HEK293 (cell line): Measurements from ENCODE around the gene UPK1A.

ENCODE experiments used
- CTCF ChIA-PET: fragments of 350-600 bp; formaldehyde crosslinking; extraction: SDS; loops from one replicate; lab custom pipeline; 2021; ENCODE audit warnings: antibody characterized with exemption; lab: Yijun Ruan, JAX
- POLR2A ChIA-PET: fragments of 300-600 bp; formaldehyde crosslinking; extraction: SDS; loops from one replicate; lab custom pipeline; 2020; ENCODE audit warnings: antibody characterized with exemption, inconsistent platforms; lab: Yijun Ruan, JAX
- H3K27ac ChIP-seq: fragments of 200-500 bp; sonication (Bioruptor generic); 2 replicates; pipeline ENCODE4 v1.5.1; 2014; ENCODE audit warnings: low read depth, low read length, control low read depth, inconsistent platforms; ENCODE audit errors: extremely low read depth
- H3K36me3 ChIP-seq, 2 experiments: fragments of 200-500 bp in 1 of 2; sonication (Bioruptor generic) in 1 of 2; 1 replicate in 1 of 2; 2 replicates in 1 of 2; pipeline ENCODE4 v1.5.1; 2014 to 2017; ENCODE audit warnings: inconsistent platforms in 2 of 2, low read length in 2 of 2; ENCODE audit not compliant: control insufficient read depth in 2 of 2, insufficient read depth in 1 of 2
- H3K4me1 ChIP-seq: fragments of 200-500 bp; sonication (Bioruptor generic); 2 replicates; pipeline ENCODE4 v1.5.1; 2014; ENCODE audit warnings: mild to moderate bottlenecking, low read length, inconsistent platforms; ENCODE audit not compliant: control insufficient read depth, insufficient read depth
- H3K4me3 ChIP-seq: 2 replicates; pipeline ENCODE4 v1.5.1; 2011; ENCODE audit warnings: low read depth, mild to moderate bottlenecking, control low read depth, low read length, moderate library complexity
- H3K9me3 ChIP-seq: fragments of 200-500 bp; sonication (Bioruptor generic); 2 replicates; pipeline ENCODE4 v1.5.1; 2014; ENCODE audit warnings: low read depth, low read length, inconsistent platforms; ENCODE audit not compliant: control insufficient read depth, insufficient read depth
- FEZF1 ChIP-seq: fragments of 450-650 bp; formaldehyde crosslinking; IDR thresholded peaks from 2 replicates; pipeline ENCODE4 v1.5.1; 2016; ENCODE audit warnings: missing biosample characterization, missing genetic modification characterization
- KLF7 ChIP-seq: fragments of 450-650 bp; formaldehyde crosslinking; IDR thresholded peaks from 2 replicates; pipeline ENCODE4 v1.5.1; 2016; ENCODE audit warnings: missing biosample characterization, missing genetic modification characterization, borderline replicate concordance
- ZNF426 ChIP-seq: fragments of 450-650 bp; formaldehyde crosslinking; IDR thresholded peaks from 2 replicates; pipeline ENCODE4 v1.5.1; 2017; ENCODE audit warnings: missing biosample characterization, missing genetic modification characterization, mild to moderate bottlenecking, inconsistent platforms, moderate library complexity
- ZNF530 ChIP-seq: fragments of 450-650 bp; formaldehyde crosslinking; IDR thresholded peaks from 2 replicates; pipeline ENCODE4 v1.5.1; 2016; ENCODE audit warnings: low read depth, missing biosample characterization, missing genetic modification characterization
- ZNF623 ChIP-seq: fragments of 450-650 bp; formaldehyde crosslinking; IDR thresholded peaks from 2 replicates; pipeline ENCODE4 v1.5.1; 2016; ENCODE audit warnings: missing biosample characterization, missing genetic modification characterization
- ZNF701 ChIP-seq: fragments of 450-650 bp; formaldehyde crosslinking; IDR thresholded peaks from 2 replicates; pipeline ENCODE4 v1.5.1; 2016; ENCODE audit warnings: missing biosample characterization, missing genetic modification characterization
- ZNF792 ChIP-seq: fragments of 450-650 bp; formaldehyde crosslinking; IDR thresholded peaks from 2 replicates; pipeline ENCODE4 v1.5.1; 2016; ENCODE audit warnings: missing biosample characterization, missing genetic modification characterization
- TF ChIP-seq, protein P1 (sequence below): fragments of 450-650 bp; formaldehyde crosslinking; IDR thresholded peaks from 2 replicates; pipeline ENCODE4 v1.5.1; 2017; ENCODE audit warnings: missing biosample characterization, missing genetic modification characterization
- TF ChIP-seq, protein P2 (sequence below): fragments of 450-650 bp; formaldehyde crosslinking; IDR thresholded peaks from 2 replicates; pipeline ENCODE4 v1.5.1; 2017; ENCODE audit warnings: missing biosample characterization, mild to moderate bottlenecking, missing genetic modification characterization, moderate library complexity
- TF ChIP-seq, protein P3 (sequence below): fragments of 450-650 bp; formaldehyde crosslinking; IDR thresholded peaks from 2 replicates; pipeline ENCODE4 v1.5.1; 2016; ENCODE audit warnings: missing biosample characterization, missing genetic modification characterization
- TF ChIP-seq, protein P4 (sequence below): fragments of 450-650 bp; formaldehyde crosslinking; IDR thresholded peaks from 2 replicates; pipeline ENCODE4 v1.5.1; 2017; ENCODE audit warnings: missing biosample characterization, missing genetic modification characterization
- TF ChIP-seq, protein P5 (sequence below): fragments of 450-650 bp; formaldehyde crosslinking; IDR thresholded peaks from 2 replicates; pipeline ENCODE4 v1.5.1; 2016; ENCODE audit warnings: missing biosample characterization, missing genetic modification characterization

UPK1A gene

DNA sequence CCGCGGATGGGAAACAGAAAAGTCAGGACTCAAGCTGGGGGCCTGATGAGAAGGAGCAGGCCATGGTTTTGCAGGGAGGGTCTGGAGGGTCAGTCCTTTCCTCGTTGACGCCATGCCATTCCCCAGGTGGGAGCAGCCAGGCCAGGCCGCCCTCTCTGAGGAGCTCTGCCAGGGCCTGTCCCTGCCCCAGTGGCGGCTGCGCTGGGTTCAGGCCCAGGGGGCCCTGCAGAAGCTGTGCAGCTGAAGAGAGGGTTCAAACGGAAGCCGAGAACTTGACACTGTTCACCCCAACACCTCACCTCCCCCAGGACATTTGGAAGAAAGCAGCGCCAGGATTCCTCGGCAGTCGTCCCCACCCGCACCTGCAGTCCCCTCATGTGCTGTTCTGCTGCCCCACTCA lies 43.6 kb upstream of the UPK1A start (continued):
- TF ChIP-seq ZNF426 (tag by site-specific recombination) (no peak), ZNF623 (tag by site-specific recombination) (no peak), ZNF530 (no peak), FEZF1 (tag by site-specific recombination) (no peak), ZNF792 (no peak), KLF7 (no peak), ZNF701 (no peak)
- TF ChIP-seq, protein P1, sequence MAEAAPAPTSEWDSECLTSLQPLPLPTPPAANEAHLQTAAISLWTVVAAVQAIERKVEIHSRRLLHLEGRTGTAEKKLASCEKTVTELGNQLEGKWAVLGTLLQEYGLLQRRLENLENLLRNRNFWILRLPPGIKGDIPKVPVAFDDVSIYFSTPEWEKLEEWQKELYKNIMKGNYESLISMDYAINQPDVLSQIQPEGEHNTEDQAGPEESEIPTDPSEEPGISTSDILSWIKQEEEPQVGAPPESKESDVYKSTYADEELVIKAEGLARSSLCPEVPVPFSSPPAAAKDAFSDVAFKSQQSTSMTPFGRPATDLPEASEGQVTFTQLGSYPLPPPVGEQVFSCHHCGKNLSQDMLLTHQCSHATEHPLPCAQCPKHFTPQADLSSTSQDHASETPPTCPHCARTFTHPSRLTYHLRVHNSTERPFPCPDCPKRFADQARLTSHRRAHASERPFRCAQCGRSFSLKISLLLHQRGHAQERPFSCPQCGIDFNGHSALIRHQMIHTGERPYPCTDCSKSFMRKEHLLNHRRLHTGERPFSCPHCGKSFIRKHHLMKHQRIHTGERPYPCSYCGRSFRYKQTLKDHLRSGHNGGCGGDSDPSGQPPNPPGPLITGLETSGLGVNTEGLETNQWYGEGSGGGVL (tag by site-specific recombination): no peak
- TF ChIP-seq, protein P2, sequence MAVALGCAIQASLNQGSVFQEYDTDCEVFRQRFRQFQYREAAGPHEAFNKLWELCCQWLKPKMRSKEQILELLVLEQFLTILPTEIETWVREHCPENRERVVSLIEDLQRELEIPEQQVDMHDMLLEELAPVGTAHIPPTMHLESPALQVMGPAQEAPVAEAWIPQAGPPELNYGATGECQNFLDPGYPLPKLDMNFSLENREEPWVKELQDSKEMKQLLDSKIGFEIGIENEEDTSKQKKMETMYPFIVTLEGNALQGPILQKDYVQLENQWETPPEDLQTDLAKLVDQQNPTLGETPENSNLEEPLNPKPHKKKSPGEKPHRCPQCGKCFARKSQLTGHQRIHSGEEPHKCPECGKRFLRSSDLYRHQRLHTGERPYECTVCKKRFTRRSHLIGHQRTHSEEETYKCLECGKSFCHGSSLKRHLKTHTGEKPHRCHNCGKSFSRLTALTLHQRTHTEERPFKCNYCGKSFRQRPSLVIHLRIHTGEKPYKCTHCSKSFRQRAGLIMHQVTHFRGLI (tag by site-specific recombination): no peak
- TF ChIP-seq, protein P3, sequence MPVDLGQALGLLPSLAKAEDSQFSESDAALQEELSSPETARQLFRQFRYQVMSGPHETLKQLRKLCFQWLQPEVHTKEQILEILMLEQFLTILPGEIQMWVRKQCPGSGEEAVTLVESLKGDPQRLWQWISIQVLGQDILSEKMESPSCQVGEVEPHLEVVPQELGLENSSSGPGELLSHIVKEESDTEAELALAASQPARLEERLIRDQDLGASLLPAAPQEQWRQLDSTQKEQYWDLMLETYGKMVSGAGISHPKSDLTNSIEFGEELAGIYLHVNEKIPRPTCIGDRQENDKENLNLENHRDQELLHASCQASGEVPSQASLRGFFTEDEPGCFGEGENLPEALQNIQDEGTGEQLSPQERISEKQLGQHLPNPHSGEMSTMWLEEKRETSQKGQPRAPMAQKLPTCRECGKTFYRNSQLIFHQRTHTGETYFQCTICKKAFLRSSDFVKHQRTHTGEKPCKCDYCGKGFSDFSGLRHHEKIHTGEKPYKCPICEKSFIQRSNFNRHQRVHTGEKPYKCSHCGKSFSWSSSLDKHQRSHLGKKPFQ: no peak
- TF ChIP-seq, protein P4, sequence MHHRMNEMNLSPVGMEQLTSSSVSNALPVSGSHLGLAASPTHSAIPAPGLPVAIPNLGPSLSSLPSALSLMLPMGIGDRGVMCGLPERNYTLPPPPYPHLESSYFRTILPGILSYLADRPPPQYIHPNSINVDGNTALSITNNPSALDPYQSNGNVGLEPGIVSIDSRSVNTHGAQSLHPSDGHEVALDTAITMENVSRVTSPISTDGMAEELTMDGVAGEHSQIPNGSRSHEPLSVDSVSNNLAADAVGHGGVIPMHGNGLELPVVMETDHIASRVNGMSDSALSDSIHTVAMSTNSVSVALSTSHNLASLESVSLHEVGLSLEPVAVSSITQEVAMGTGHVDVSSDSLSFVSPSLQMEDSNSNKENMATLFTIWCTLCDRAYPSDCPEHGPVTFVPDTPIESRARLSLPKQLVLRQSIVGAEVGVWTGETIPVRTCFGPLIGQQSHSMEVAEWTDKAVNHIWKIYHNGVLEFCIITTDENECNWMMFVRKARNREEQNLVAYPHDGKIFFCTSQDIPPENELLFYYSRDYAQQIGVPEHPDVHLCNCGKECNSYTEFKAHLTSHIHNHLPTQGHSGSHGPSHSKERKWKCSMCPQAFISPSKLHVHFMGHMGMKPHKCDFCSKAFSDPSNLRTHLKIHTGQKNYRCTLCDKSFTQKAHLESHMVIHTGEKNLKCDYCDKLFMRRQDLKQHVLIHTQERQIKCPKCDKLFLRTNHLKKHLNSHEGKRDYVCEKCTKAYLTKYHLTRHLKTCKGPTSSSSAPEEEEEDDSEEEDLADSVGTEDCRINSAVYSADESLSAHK (tag by site-specific recombination): no peak
- TF ChIP-seq, all 188 proteins: peak for 0

DNA sequence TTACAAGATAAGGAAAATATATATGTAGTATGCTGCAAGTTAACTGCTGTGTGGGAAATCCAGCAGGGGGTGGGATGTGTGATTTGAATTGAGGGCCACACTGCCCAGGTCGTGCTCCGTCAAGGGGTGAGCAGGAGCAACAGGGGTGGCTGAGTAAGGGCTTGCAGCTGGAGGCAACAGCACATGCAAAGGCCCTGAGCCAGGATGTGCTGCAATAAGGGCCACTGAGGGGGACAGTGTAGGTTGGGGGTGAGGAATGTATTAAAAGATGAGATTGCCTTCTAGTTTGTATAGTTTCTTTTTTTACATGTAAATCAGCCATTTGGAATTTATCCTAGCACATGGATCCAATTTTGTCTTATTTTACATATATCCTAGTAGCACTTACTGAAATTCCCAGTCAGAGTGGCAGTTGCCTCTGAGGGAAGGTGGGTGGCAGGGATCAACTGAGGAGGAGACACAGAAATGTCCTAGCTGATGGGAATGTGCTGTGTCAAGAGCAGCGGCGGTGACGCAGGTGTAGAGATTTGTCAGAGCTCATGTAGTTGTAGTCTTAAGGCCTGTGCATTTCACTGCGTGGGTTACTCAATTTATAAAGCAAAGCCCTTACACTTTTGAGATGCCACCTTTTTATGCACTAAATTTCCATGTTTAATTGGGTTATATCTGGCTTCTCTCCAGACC lies 42.8 kb upstream of the UPK1A start:
- Histone ChIP-seq H3K4me3 (no peak overlapping the region), H3K4me1 (peaks cover 6% of the 10 kb centered on the region), H3K9me3 (no peaks in the 10 kb centered on the region), H3K27ac (peak overlapping the region; percentile 46; the same call in 1 of the 2 replicates), H3K36me3 (peaks cover 52 to 81% of the 10 kb centered on the region in 2 experiments)
- POLR2A ChIA-PET: interaction anchor here (0.5 to 4.1 kb wide), 8 partner anchors 9 to 117 kb away, joined by 3 to 25 read pairs (median 7); partner anchors contain the start of genes COX6B1 and HAUS5
- CTCF ChIA-PET: interaction anchor here (1.2 to 1.7 kb wide), 4 partner anchors 11 to 75 kb away, joined by 3 to 7 read pairs (median 4); partner anchors contain the start of gene HAUS5
- TF ChIP-seq, protein P5, sequence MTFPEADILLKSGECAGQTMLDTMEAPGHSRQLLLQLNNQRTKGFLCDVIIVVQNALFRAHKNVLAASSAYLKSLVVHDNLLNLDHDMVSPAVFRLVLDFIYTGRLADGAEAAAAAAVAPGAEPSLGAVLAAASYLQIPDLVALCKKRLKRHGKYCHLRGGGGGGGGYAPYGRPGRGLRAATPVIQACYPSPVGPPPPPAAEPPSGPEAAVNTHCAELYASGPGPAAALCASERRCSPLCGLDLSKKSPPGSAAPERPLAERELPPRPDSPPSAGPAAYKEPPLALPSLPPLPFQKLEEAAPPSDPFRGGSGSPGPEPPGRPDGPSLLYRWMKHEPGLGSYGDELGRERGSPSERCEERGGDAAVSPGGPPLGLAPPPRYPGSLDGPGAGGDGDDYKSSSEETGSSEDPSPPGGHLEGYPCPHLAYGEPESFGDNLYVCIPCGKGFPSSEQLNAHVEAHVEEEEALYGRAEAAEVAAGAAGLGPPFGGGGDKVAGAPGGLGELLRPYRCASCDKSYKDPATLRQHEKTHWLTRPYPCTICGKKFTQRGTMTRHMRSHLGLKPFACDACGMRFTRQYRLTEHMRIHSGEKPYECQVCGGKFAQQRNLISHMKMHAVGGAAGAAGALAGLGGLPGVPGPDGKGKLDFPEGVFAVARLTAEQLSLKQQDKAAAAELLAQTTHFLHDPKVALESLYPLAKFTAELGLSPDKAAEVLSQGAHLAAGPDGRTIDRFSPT (tag by site-specific recombination): no peak
- peak; percentile 94 for TF ChIP-seq ZNF623 (tag by site-specific recombination)
- TF ChIP-seq, all 188 proteins: peak for 1
